ENCODE data around the gene ZNF682.
"Not testable (repeated sequence)": the region's sequence is repeated elsewhere in the genome, so short reads cannot be mapped to it uniquely, and the experiment has no call there.

ZNF682 gene

DNA sequence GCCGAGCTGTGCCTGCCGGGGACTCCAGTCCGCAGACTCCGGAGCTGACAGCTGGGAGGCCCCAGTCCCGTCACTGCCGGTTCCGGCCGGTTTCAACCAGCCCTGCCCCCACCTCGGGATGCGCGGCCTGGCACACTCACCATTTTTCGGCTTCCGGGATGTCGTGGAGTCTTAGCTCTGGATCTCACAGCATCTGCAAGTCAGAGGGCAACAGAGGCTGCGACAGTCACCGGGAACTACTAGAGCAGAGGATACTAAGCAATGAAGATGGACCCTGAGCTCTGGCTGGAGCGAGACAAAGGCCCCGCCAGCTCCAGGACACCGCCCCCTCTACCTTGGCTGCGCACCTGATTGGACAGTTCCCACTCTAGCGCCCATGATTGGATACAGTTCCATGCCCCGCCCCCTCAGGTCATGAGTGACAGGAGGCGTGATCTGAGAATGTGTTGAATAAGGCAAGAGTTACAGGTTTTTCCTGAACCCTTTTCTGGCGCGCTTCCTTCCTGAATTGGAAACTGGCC is at the start of gene ZNF682:
TSS of gene ZNF682 (minus strand) at position 303 of the 521 bp plus-strand sequence. CDS start at position 143, 160 bp downstream.
- H3K4me3 ChIP-seq (ENCODE audit: low read depth, low read length) = peak within 1 kb of the TSS; percentile 54
- TF ChIP-seq, protein P1, sequence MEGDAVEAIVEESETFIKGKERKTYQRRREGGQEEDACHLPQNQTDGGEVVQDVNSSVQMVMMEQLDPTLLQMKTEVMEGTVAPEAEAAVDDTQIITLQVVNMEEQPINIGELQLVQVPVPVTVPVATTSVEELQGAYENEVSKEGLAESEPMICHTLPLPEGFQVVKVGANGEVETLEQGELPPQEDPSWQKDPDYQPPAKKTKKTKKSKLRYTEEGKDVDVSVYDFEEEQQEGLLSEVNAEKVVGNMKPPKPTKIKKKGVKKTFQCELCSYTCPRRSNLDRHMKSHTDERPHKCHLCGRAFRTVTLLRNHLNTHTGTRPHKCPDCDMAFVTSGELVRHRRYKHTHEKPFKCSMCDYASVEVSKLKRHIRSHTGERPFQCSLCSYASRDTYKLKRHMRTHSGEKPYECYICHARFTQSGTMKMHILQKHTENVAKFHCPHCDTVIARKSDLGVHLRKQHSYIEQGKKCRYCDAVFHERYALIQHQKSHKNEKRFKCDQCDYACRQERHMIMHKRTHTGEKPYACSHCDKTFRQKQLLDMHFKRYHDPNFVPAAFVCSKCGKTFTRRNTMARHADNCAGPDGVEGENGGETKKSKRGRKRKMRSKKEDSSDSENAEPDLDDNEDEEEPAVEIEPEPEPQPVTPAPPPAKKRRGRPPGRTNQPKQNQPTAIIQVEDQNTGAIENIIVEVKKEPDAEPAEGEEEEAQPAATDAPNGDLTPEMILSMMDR (IDR thresholded peaks at IDR 0.05; ENCODE audit: low read depth, low read length, missing control alignments) = no peak
- peak; percentile 78 for DNase-seq (ENCODE audit: low read depth)

DNA sequence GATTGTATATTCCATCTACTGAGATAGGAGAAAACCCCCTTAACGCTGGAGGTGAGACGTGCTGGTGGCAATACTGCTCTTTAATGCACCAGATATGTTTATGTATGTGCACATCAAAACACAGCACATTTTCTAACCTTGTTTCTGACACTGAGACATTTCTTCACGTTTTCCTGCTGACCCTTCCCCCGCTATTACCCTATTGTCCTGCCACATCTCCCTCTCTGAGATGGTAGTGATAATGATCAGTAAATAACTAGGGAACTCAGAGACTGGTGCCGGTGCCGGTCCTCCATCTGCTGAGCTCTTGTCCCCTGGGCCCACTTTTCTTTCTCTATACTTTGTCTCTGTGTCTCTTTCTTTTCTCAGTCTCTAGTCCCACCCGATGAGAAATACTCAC is 43.6 kb upstream of the ZNF682 start:
- DNase-seq (ENCODE audit: low read depth); H3K4me3 ChIP-seq (ENCODE audit: low read depth, low read length): not testable (repeated sequence)

DNA sequence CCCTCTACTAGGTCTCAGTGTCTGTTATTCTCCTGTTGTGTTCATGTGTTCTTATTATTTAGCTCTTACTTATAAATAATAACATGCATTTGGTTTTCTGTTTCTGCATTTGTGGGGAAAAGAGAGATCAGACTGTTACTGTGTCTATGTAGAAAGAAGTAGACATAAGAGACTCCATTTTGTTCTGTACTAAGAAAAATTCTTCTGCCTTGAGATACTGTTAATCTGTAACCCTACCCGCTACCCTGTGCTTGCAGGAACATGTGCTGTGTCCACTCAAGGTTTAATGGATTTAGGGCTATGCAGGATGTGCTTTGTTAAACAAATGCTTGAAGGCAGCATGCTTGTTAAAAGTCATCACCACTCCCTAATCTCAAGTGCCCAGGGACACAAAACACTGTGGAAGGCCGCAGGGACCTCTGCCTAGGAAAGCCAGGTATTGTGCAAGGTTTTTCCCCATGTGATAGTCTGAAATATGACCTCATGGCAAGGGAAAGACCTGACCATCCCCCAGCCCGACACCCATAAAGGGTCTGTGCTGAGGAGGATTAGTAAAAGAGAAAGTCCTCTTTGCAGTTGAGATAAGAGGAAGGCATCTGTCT is 43.0 kb upstream of the ZNF682 start:
- H3K4me3 ChIP-seq (ENCODE audit: low read depth, low read length); DNase-seq (ENCODE audit: low read depth): not testable (repeated sequence)

DNA sequence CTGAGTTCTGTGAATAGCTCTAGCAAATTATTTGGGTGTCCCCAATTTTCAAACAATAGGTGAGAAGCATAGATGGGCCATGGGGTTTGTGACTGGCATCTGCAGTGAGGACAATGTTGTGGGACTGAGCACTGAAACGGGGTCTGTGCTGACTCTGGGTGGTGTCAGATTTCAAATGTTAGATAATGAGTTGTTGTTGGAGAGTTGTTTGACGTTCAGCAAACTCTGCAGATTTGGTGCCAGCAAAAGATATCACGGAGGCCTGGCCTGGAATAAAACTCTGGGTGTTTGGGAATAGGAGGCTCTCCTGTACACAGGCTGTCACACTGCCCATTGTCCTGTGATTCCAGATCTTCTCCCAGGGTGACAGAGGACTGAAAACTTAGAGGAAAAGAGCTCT is 41.4 kb upstream of the ZNF682 start:
- no peak for DNase-seq (ENCODE audit: low read depth)
- TF ChIP-seq, protein P1 (IDR thresholded peaks at IDR 0.05; ENCODE audit: low read depth, low read length, missing control alignments) = no peak
- H3K4me3 ChIP-seq (ENCODE audit: low read depth, low read length) = no peak overlapping the region

DNA sequence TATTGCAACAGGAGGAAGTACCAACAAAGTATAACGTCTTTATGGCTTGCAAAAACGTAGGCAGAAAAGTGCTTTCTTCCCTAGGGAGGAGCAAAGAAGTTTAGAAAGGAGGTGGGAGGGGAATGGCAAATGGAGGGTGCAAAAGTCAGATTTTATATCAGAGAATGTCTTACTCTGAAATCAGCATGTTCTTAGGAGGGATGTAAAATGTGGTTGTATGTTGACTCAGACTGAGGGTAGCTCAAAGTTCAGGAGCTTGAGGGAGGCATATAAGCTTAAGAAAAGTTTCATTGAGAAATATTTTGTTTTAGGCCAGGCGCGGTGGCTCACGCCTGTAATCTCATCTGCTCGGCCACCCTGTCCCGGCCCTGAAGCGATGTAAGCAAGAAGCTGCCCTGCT is 40.2 kb upstream of the ZNF682 start:
- TF ChIP-seq, protein P1 (IDR thresholded peaks at IDR 0.05; ENCODE audit: low read depth, low read length, missing control alignments) = no peak
- DNase-seq (ENCODE audit: low read depth) = no peak
- H3K4me3 ChIP-seq (ENCODE audit: low read depth, low read length) = no peak overlapping the region

DNA sequence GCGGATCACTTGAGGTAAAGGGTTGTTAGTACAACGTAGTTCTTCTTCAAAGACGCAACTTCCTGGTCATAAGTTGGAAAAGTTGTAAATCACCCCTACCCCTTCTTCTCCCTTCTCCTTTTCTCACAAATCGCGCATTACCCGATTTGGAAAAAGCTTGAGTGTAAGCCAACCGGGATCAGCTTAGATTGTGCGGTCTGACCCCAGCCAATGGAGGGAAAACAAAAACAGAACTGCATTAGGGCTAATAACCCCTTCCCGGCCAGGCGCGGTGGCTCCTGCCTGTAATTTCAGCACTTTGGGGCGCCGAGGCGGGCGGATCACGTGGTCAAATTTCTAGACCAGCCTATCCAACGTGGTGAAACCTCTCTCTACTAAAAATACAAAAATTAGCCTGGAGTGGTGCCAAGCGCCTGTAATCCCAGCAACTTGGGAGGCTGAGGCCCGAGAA is 39.3 kb upstream of the ZNF682 start:
- H3K4me3 ChIP-seq (ENCODE audit: low read depth, low read length) = peak overlapping the region; percentile 52
- TF ChIP-seq, protein P1 (IDR thresholded peaks at IDR 0.05; ENCODE audit: low read depth, low read length, missing control alignments) = no peak
- DNase-seq (ENCODE audit: low read depth) = no peak

DNA sequence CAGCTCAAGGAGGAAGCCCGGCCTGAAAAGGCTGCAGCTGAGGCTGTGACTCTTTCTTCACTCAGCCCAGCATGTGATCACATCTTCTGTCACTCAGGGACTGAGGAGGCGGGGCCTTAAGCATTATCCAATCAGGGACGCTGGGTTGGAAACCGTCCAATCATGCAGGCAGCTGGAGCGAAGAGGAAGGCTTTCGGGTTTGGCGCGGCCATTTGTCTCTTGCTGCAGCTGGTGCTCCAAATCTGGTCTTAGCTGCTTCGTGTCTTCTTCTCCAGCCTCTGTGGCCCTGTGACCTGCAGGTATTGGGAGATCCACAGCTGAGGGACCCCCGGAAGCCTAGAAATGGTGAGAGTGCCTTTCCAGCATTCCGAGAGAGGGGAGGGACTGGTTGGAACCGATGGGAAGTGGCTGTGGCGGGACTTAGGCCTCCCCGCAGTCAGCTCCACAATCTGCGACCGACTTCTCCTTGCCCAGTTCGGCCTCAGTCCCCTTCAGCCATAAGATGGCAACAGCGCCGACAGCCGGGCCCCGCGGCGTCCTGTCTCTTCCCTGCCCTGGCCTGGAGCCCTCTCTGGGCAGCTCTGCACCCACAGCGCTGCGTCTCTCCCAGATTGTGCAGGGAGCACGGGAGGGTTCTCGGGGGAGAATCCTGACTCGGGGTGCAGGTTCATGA is 38.6 kb upstream of the ZNF682 start, which contains the start of gene ZNF90:
TSS of gene ZNF90 (plus strand) at position 210 of the 673 bp plus-strand sequence. CDS start at position 343, 133 bp downstream.
- peak; percentile 83 for DNase-seq (ENCODE audit: low read depth)

More for the DNA sequence above, 38.6 kb upstream of the ZNF682 start, which contains the start of gene ZNF90:
- peak within 1 kb of the TSS; percentile 52 for H3K4me3 ChIP-seq (ENCODE audit: low read depth, low read length)
- TF ChIP-seq, protein P1 (IDR thresholded peaks at IDR 0.05; ENCODE audit: low read depth, low read length, missing control alignments) = no peak

All from GM12864 (cell line).